T-helper 1 cell treated with Interleukin-12 subunit alpha and Interleukin-12 subunit beta and Interleukin-4 antibody, amounts not matched to agents 30 μg/mL and 1 μg/mL, for 36 hours (primary cell): Measurements from ENCODE around the gene WNT7A.

Experiments
- H3K27ac Mint-ChIP-seq: one replicate; pipeline ENCODE4 v1.8.0; 2021; ENCODE audit warnings: mild to moderate bottlenecking, mixed read lengths
- H3K27me3 Mint-ChIP-seq: one replicate; pipeline ENCODE4 v1.8.0; 2021; ENCODE audit warnings: low read depth, mixed read lengths
- H3K36me3 Mint-ChIP-seq: one replicate; pipeline ENCODE4 v1.8.0; 2021; ENCODE audit warnings: low read depth, mixed read lengths
- H3K4me1 Mint-ChIP-seq: one replicate; pipeline ENCODE4 v1.8.0; 2021; ENCODE audit warnings: low read depth, mixed read lengths
- H3K4me3 Mint-ChIP-seq: one replicate; pipeline ENCODE4 v1.8.0; 2021; ENCODE audit warnings: mild to moderate bottlenecking, moderate library complexity, mixed read lengths
- H3K9me3 Mint-ChIP-seq: one replicate; pipeline ENCODE4 v1.8.0; 2021; ENCODE audit warnings: mixed read lengths

The WNT7A gene

GRCh38 chr3:13824521-13825310, 55.2 kb downstream of the WNT7A start:
- Mint-ChIP-seq H3K27ac (no peak overlapping the region), H3K27me3 (no peaks in the 10 kb centered on the region), H3K4me1 (no peaks in the 10 kb centered on the region), H3K4me3 (no peak overlapping the region), H3K9me3 (peaks cover 3% of the 10 kb centered on the region), H3K36me3 (no peaks in the 10 kb centered on the region)

- no peaks in the 10 kb centered on the region for H3K27me3 Mint-ChIP-seq
- H3K27ac Mint-ChIP-seq = no peak overlapping the region
- no peak overlapping the region for H3K4me3 Mint-ChIP-seq
- H3K9me3 Mint-ChIP-seq = peaks cover 9% of the 10 kb centered on the region
- no peaks in the 10 kb centered on the region for H3K4me1 Mint-ChIP-seq
- H3K36me3 Mint-ChIP-seq = no peaks in the 10 kb centered on the region
Measured at GRCh38 chr3:13823692-13824091, 56.2 kb downstream of the WNT7A start.

GRCh38 chr3:13822871-13823585, 56.8 kb downstream of the WNT7A start:
- H3K36me3 Mint-ChIP-seq = no peaks in the 10 kb centered on the region
- no peaks in the 10 kb centered on the region for H3K27me3 Mint-ChIP-seq
- no peaks in the 10 kb centered on the region for H3K4me1 Mint-ChIP-seq
- H3K9me3 Mint-ChIP-seq = peaks cover 12% of the 10 kb centered on the region
- no peak overlapping the region for H3K4me3 Mint-ChIP-seq
- no peak overlapping the region for H3K27ac Mint-ChIP-seq

- Mint-ChIP-seq H3K27ac (no peak overlapping the region), H3K4me1 (no peaks in the 10 kb centered on the region), H3K27me3 (no peaks in the 10 kb centered on the region)
Measured at GRCh38 chr3:13822042-13822441, 57.8 kb downstream of the WNT7A start.

GRCh38 chr3:13821126-13821525, 58.7 kb downstream of the WNT7A start:
- Mint-ChIP-seq H3K9me3 (peaks cover 28% of the 10 kb centered on the region), H3K36me3 (no peaks in the 10 kb centered on the region), H3K4me3 (no peak overlapping the region), H3K27me3 (no peaks in the 10 kb centered on the region), H3K27ac (no peak overlapping the region), H3K4me1 (no peaks in the 10 kb centered on the region)

More at GRCh38 chr3:13822042-13822441, 57.8 kb downstream of the WNT7A start:
- no peak overlapping the region for H3K4me3 Mint-ChIP-seq
- peaks cover 21% of the 10 kb centered on the region for H3K9me3 Mint-ChIP-seq
- H3K36me3 Mint-ChIP-seq = no peaks in the 10 kb centered on the region

GRCh38 chr3:13818919-13819318, 61.0 kb downstream of the WNT7A start:
- H3K27ac Mint-ChIP-seq = no peak overlapping the region
- peaks cover 6% of the 10 kb centered on the region for H3K36me3 Mint-ChIP-seq
- H3K4me3 Mint-ChIP-seq = no peak overlapping the region
- peaks cover 33% of the 10 kb centered on the region for H3K9me3 Mint-ChIP-seq
- H3K27me3 Mint-ChIP-seq = no peaks in the 10 kb centered on the region
- H3K4me1 Mint-ChIP-seq = no peaks in the 10 kb centered on the region

GRCh38 chr3:13815088-13815683, 64.7 kb downstream of the WNT7A start:
- Mint-ChIP-seq H3K36me3 (peaks cover 8% of the 10 kb centered on the region), H3K27me3 (no peaks in the 10 kb centered on the region), H3K9me3 (peaks cover 37% of the 10 kb centered on the region), H3K4me1 (no peaks in the 10 kb centered on the region), H3K27ac (no peak overlapping the region), H3K4me3 (no peak overlapping the region)

GRCh38 chr3:13812034-13812471, 67.8 kb downstream of the WNT7A start:
- H3K4me3 Mint-ChIP-seq = no peak overlapping the region
- peaks cover 22% of the 10 kb centered on the region for H3K9me3 Mint-ChIP-seq
- no peaks in the 10 kb centered on the region for H3K27me3 Mint-ChIP-seq
- H3K27ac Mint-ChIP-seq = no peak overlapping the region
- no peaks in the 10 kb centered on the region for H3K4me1 Mint-ChIP-seq
- peaks cover 8% of the 10 kb centered on the region for H3K36me3 Mint-ChIP-seq

GRCh38 chr3:13811614-13812013, 68.3 kb downstream of the WNT7A start:
- Mint-ChIP-seq H3K27ac (no peak overlapping the region), H3K27me3 (no peaks in the 10 kb centered on the region), H3K4me1 (no peaks in the 10 kb centered on the region), H3K9me3 (peaks cover 18% of the 10 kb centered on the region), H3K36me3 (peaks cover 8% of the 10 kb centered on the region), H3K4me3 (no peak overlapping the region)

GRCh38 chr3:13808550-13808949, 71.3 kb downstream of the WNT7A start:
- H3K36me3 Mint-ChIP-seq = no peaks in the 10 kb centered on the region
- H3K4me1 Mint-ChIP-seq = no peaks in the 10 kb centered on the region
- no peak overlapping the region for H3K27ac Mint-ChIP-seq
- no peak overlapping the region for H3K4me3 Mint-ChIP-seq
- no peaks in the 10 kb centered on the region for H3K27me3 Mint-ChIP-seq
- peaks cover 8% of the 10 kb centered on the region for H3K9me3 Mint-ChIP-seq

- Mint-ChIP-seq H3K9me3 (peaks cover 3% of the 10 kb centered on the region), H3K4me1 (no peaks in the 10 kb centered on the region), H3K27ac (no peak overlapping the region), H3K4me3 (no peak overlapping the region), H3K27me3 (peaks cover 4% of the 10 kb centered on the region), H3K36me3 (no peaks in the 10 kb centered on the region)
Measured at GRCh38 chr3:13801361-13802204, 78.3 kb downstream of the WNT7A start.

GRCh38 chr3:13800064-13800463, 79.8 kb downstream of the WNT7A start:
- Mint-ChIP-seq H3K27me3 (peaks cover 7% of the 10 kb centered on the region), H3K27ac (no peak overlapping the region), H3K4me3 (no peak overlapping the region), H3K4me1 (no peaks in the 10 kb centered on the region), H3K36me3 (no peaks in the 10 kb centered on the region), H3K9me3 (peaks cover 3% of the 10 kb centered on the region)

GRCh38 chr3:13798401-13798800, 81.5 kb downstream of the WNT7A start:
- Mint-ChIP-seq H3K27ac (no peak overlapping the region), H3K4me3 (no peak overlapping the region), H3K4me1 (no peaks in the 10 kb centered on the region), H3K9me3 (peaks cover 3% of the 10 kb centered on the region), H3K36me3 (no peaks in the 10 kb centered on the region), H3K27me3 (peaks cover 7% of the 10 kb centered on the region)
